IMR-90 (cell line): Measurements from ENCODE around the gene PLPP6. TPM values are rescaled to one million over a fixed set of nuclear protein-coding genes. Genes with fewer than 3 reads are reported as not detected.

Experiments used
- ATAC-seq: fragments of 200-7000 bp; cut with Tn5 transposase; 2 replicates; pipeline ENCODE4 v1.9.1; 2020; ENCODE audit warnings: low read depth, mild to moderate bottlenecking, moderate library complexity
- BruUV-seq: library from RNA; stranded (reverse); fragments of 400-500 nt; replicated peaks from 2 replicates; lab custom pipeline; 2021; lab: Mats Ljungman, UMichigan
- CTCF ChIA-PET: fragments of 300-600 bp; formaldehyde crosslinking; extraction: SDS; loops from one replicate; lab custom pipeline; 2021; ENCODE audit warnings: antibody characterized with exemption; lab: Yijun Ruan, JAX
- POLR2A ChIA-PET: fragments of 300-600 bp; sonication (Branson Sonifier 250); formaldehyde crosslinking; loops from one replicate; lab custom pipeline; 2022; ENCODE audit warnings: antibody characterized with exemption; ENCODE audit not compliant: unreplicated experiment; lab: Charles Lee
- DNase-seq: peaks from one replicate; pipeline ENCODE4 v3.0.0; 2013
- H2AFZ ChIP-seq: replicated peaks from 2 replicates; pipeline ENCODE3; 2013; ENCODE audit warnings: low read length, mild to moderate bottlenecking; ENCODE audit not compliant: poor library complexity
- H2AK5ac ChIP-seq: 2 replicates; pipeline ENCODE4 v1.6.1; 2013; ENCODE audit warnings: low read depth, low read length, inconsistent platforms
- H2AK9ac ChIP-seq: replicated peaks from 2 replicates; pipeline ENCODE3; 2013; ENCODE audit warnings: mild to moderate bottlenecking, low read depth, low read length, moderate library complexity; ENCODE audit not compliant: poor library complexity
- H2BK120ac ChIP-seq: 2 replicates; pipeline ENCODE4 v1.6.1; 2013; ENCODE audit warnings: low read depth, low read length, inconsistent platforms
- H2BK15ac ChIP-seq: 3 replicates; pipeline ENCODE4 v1.6.1; 2013; ENCODE audit warnings: low read depth, low read length, inconsistent platforms
- H2BK20ac ChIP-seq: 2 replicates; pipeline ENCODE4 v1.6.1; 2013; ENCODE audit warnings: low read depth, mild to moderate bottlenecking, inconsistent platforms, low read length, moderate library complexity
- H2BK5ac ChIP-seq: 2 replicates; pipeline ENCODE4 v1.6.1; 2013; ENCODE audit warnings: mild to moderate bottlenecking, low read depth, low read length, inconsistent platforms; ENCODE audit not compliant: poor library complexity, severe bottlenecking
- H3K14ac ChIP-seq: replicated peaks from 2 replicates; pipeline ENCODE4 v1.6.1; 2013; ENCODE audit warnings: low read depth, low read length, inconsistent platforms
- H3K18ac ChIP-seq: 2 replicates; pipeline ENCODE4 v1.6.1; 2013; ENCODE audit warnings: low read depth, low read length, control low read depth
- H3K23ac ChIP-seq: 2 replicates; pipeline ENCODE4 v1.6.1; 2013; ENCODE audit warnings: low read depth, low read length, inconsistent platforms
- H3K27ac ChIP-seq: 2 replicates; pipeline ENCODE4 v1.5.1; 2013; ENCODE audit warnings: mild to moderate bottlenecking, control low read depth, low read length; ENCODE audit not compliant: insufficient read depth
- H3K27me3 ChIP-seq: 2 replicates; pipeline ENCODE4 v1.6.1; 2013; ENCODE audit warnings: low read length; ENCODE audit not compliant: control insufficient read depth, insufficient read depth
- H3K36me3 ChIP-seq: 2 replicates; pipeline ENCODE4 v1.6.1; 2013; ENCODE audit warnings: low read length, mixed read lengths; ENCODE audit not compliant: control insufficient read depth, insufficient read depth
- H3K4ac ChIP-seq: 2 replicates; pipeline ENCODE4 v1.6.1; 2013; ENCODE audit warnings: low read depth, low read length, inconsistent platforms
- H3K4me1 ChIP-seq: 2 replicates; pipeline ENCODE4 v1.6.1; 2013; ENCODE audit warnings: low read length, mixed read lengths; ENCODE audit not compliant: control insufficient read depth, insufficient read depth
- H3K4me2 ChIP-seq: 2 replicates; pipeline ENCODE4 v1.6.1; 2013; ENCODE audit warnings: low read depth, mild to moderate bottlenecking, control low read depth, low read length, moderate library complexity
- H3K4me3 ChIP-seq: 2 replicates; pipeline ENCODE4 v1.5.1; 2013; ENCODE audit warnings: low read depth, mild to moderate bottlenecking, control low read depth, low read length, moderate library complexity; ENCODE audit not compliant: insufficient read depth
- H3K56ac ChIP-seq: 2 replicates; pipeline ENCODE4 v1.6.1; 2013; ENCODE audit warnings: low read length, inconsistent platforms; ENCODE audit not compliant: insufficient read depth; ENCODE audit errors: extremely low read depth
- H3K79me1 ChIP-seq, 2 experiments: 2 replicates each; pipeline ENCODE4 v1.6.1; 2013; ENCODE audit warnings: low read length in 2 of 2, inconsistent platforms in 1 of 2, low read depth in 1 of 2
- H3K9ac ChIP-seq: 2 replicates; pipeline ENCODE4 v1.6.1; 2013; ENCODE audit warnings: low read depth, low read length, control low read depth
- H3K9me1 ChIP-seq: 2 replicates; pipeline ENCODE4 v1.6.1; 2013; ENCODE audit warnings: low read length, inconsistent platforms; ENCODE audit not compliant: insufficient read depth
- H3K9me3 ChIP-seq: 2 replicates; pipeline ENCODE4 v1.6.1; 2013; ENCODE audit warnings: low read length; ENCODE audit not compliant: control insufficient read depth, insufficient read depth
- H4K20me1 ChIP-seq: 2 replicates; pipeline ENCODE4 v1.6.1; 2013; ENCODE audit warnings: low read length, inconsistent platforms; ENCODE audit not compliant: insufficient read depth
- H4K5ac ChIP-seq: 2 replicates; pipeline ENCODE4 v1.6.1; 2013; ENCODE audit warnings: mild to moderate bottlenecking, low read depth, low read length, control low read depth
- H4K8ac ChIP-seq, 2 experiments: 2 replicates each; pipeline ENCODE4 v1.6.1; 2013; ENCODE audit warnings: low read depth in 2 of 2, low read length in 2 of 2, control low read depth in 1 of 2, inconsistent platforms in 1 of 2
- H4K91ac ChIP-seq: 2 replicates; pipeline ENCODE4 v1.6.1; 2013; ENCODE audit warnings: low read depth, low read length, inconsistent platforms; ENCODE audit not compliant: insufficient read depth
- BHLHE40 ChIP-seq: fragments of 150-350 bp; IDR thresholded peaks from 2 replicates; pipeline ENCODE4 v1.6.1; 2016; ENCODE audit warnings: mild to moderate bottlenecking, low read depth, low read length
- CEBPB ChIP-seq: IDR thresholded peaks from 2 replicates; pipeline ENCODE4 v1.6.1; 2012; ENCODE audit warnings: low read depth, low read length, improper control_type of control experiment
- CHD1 ChIP-seq: IDR thresholded peaks from 2 replicates; pipeline ENCODE4 v1.6.1; 2012; ENCODE audit warnings: low read depth, low read length, improper control_type of control experiment
- CTCF ChIP-seq: conservative IDR thresholded peaks from 2 replicates; pipeline ENCODE4 v1.5.1; 2012; ENCODE audit warnings: mild to moderate bottlenecking, low read depth, low read length, improper control_type of control experiment
- ELK1 ChIP-seq: fragments of 150-350 bp; IDR thresholded peaks from 2 replicates; pipeline ENCODE4 v1.6.1; 2016; ENCODE audit warnings: low read depth, mild to moderate bottlenecking, low read length, moderate library complexity, borderline replicate concordance
- FOS ChIP-seq: fragments of 150-350 bp; IDR thresholded peaks from 2 replicates; pipeline ENCODE4 v1.6.1; 2016; ENCODE audit warnings: low read depth, low read length
- MAFK ChIP-seq: IDR thresholded peaks from 2 replicates; pipeline ENCODE4 v1.6.1; 2012; ENCODE audit warnings: low read depth, low read length, improper control_type of control experiment
- MXI1 ChIP-seq: IDR thresholded peaks from 2 replicates; pipeline ENCODE4 v1.6.1; 2012; ENCODE audit warnings: low read depth, mild to moderate bottlenecking, low read length, moderate library complexity, borderline replicate concordance
- NFE2L2 ChIP-seq: fragments of 150-350 bp; IDR thresholded peaks from 2 replicates; pipeline ENCODE4 v1.6.1; 2016; ENCODE audit warnings: low read depth, mild to moderate bottlenecking, low read length
- POLR2A ChIP-seq: IDR thresholded peaks from 2 replicates; pipeline ENCODE4 v1.6.1; 2012; ENCODE audit warnings: mild to moderate bottlenecking, low read depth, low read length
- RAD21 ChIP-seq: IDR thresholded peaks from 2 replicates; pipeline ENCODE4 v1.6.1; 2012; ENCODE audit warnings: low read length, improper control_type of control experiment
- RCOR1 ChIP-seq: IDR thresholded peaks from 2 replicates; pipeline ENCODE4 v1.6.1; 2012; ENCODE audit warnings: mild to moderate bottlenecking, low read length, improper control_type of control experiment; ENCODE audit not compliant: insufficient replicate concordance
- RFX5 ChIP-seq: IDR thresholded peaks from 2 replicates; pipeline ENCODE4 v1.8.0; 2012; ENCODE audit warnings: low read depth, mild to moderate bottlenecking, low read length, moderate library complexity
- USF2 ChIP-seq: fragments of 150-350 bp; IDR thresholded peaks from 2 replicates; pipeline ENCODE4 v1.6.1; 2017; ENCODE audit warnings: mild to moderate bottlenecking, antibody characterized with exemption, low read length, low read depth
- dilution Hi-C: fragments of 300-500 bp; cut with HindIII; formaldehyde crosslinking; loops from one replicate; pipeline ENCODE4 v1.14.3; 2018; ENCODE audit warnings: low sequenced_read_pairs; ENCODE audit not compliant: unreplicated experiment
- in situ Hi-C: fragments of 300-500 bp; cut with MboI; formaldehyde crosslinking; loops from 3 replicates; pipeline ENCODE4 v1.14.3; 2019; ENCODE audit warnings: low sequenced_read_pairs, inconsistent platforms, mixed read lengths
- intact Hi-C: fragments of 100-400 bp; cut with micrococcal nuclease; formaldehyde crosslinking; loops from 2 replicates; pipeline ENCODE4 v1.10.0; 2022
- polyA plus RNA-seq, 3 experiments: library from polyadenylated mRNA; depleted of rRNA; stranded (reverse); fragments of >200 nt; gene quantifications; 2 replicates each; pipeline ENCODE4 v1.2.3, GENCODE V29; 2012; ENCODE audit warnings: low replicate concordance in 1 of 3
- total RNA-seq: library from RNA; depleted of rRNA; stranded (reverse); fragments of >200 nt; gene quantifications from 2 replicates; pipeline ENCODE4 v1.2.3, GENCODE V29; 2012

The PLPP6 gene
- total and polyA plus RNA-seq, 2 of the 4 experiments (the other 2 are of a cell fraction) = 3.4 to 5.9 TPM

GRCh38 chr9:4674783-4675182, 12.7 kb downstream of the PLPP6 start:
- H2BK20ac ChIP-seq = no peak overlapping the region
- no peak overlapping the region for H3K27ac ChIP-seq
- no peak overlapping the region for H3K4me3 ChIP-seq
- H3K14ac ChIP-seq = no peak overlapping the region
- H2BK15ac ChIP-seq = no peak overlapping the region
- H2BK5ac ChIP-seq = no peak overlapping the region
- H3K36me3 ChIP-seq = no peaks in the 10 kb centered on the region
- no peak overlapping the region for H3K23ac ChIP-seq
- no peak overlapping the region for H2BK120ac ChIP-seq
- H2AFZ ChIP-seq = no peak overlapping the region
- CTCF ChIA-PET = interaction anchor here (0.6 to 1.5 kb wide), 2 partner anchors 9 to 909 kb away, joined by 3 to 5 read pairs; partner anchors contain the start of gene SPATA6L
- POLR2A ChIA-PET = no interaction called here
- peaks cover 4% of the 10 kb centered on the region for H3K4me1 ChIP-seq
- H2AK9ac ChIP-seq = no peak overlapping the region
- H3K18ac ChIP-seq = no peak overlapping the region
- no peak overlapping the region for H3K4ac ChIP-seq
- TF ChIP-seq POLR2A = no peak
- no peak for TF ChIP-seq RCOR1
- peak; percentile 75 for TF ChIP-seq FOS
- no peak for TF ChIP-seq CTCF
- TF ChIP-seq CEBPB = peak; percentile 92
- TF ChIP-seq RFX5 = no peak
- no peak for TF ChIP-seq RAD21
- no peak for TF ChIP-seq ELK1
- TF ChIP-seq NFE2L2 = no peak
- no peak for TF ChIP-seq MAFK
- TF ChIP-seq USF2 = no peak
- TF ChIP-seq CHD1 = no peak
- peak; percentile 54 for TF ChIP-seq BHLHE40
- TF ChIP-seq MXI1 = peak; percentile 45; the same call in 1 of the 2 replicates
- peaks cover 0 to 1% of the 10 kb centered on the region in 2 experiments; a peak in 2 of 4 replicates for H3K79me1 ChIP-seq
- H3K9me3 ChIP-seq = no peaks in the 10 kb centered on the region
- no peak overlapping the region for H2AK5ac ChIP-seq
- H4K20me1 ChIP-seq = no peaks in the 10 kb centered on the region
- DNase-seq = peak; percentile 95
- no peak overlapping the region for H4K8ac ChIP-seq
- dilution Hi-C loops = no loop called here
- H3K9ac ChIP-seq = no peak overlapping the region
- no peak overlapping the region for H3K4me2 ChIP-seq
- 0 out of 2 replicates have a peak, but pooled peaks cover 2% of the 10 kb centered on the region for H3K9me1 ChIP-seq
- no TSS peak for BruUV-seq
- in situ Hi-C loops = loop anchor here (25.0 kb wide), 1 partner anchor 562 kb away; no protein-coding TSS in a partner anchor
- H3K27me3 ChIP-seq = no peaks in the 10 kb centered on the region
- peak; percentile 33 for ATAC-seq
- H4K91ac ChIP-seq = no peak overlapping the region
- intact Hi-C loops = no loop called here
- H3K56ac ChIP-seq = no peak overlapping the region
- H4K5ac ChIP-seq = no peak overlapping the region
